Skin of body (tissue), 2 donors: Measurements from ENCODE around the gene PSMD1. TPM values are rescaled to one million over a fixed set of nuclear protein-coding genes. Genes with fewer than 3 reads are reported as not detected.
"Not testable (repeated sequence)": the region's sequence is repeated elsewhere in the genome, so short reads cannot be mapped to it uniquely, and the experiment has no call there.

Experiments
- DNase-seq: peaks from one replicate; lab custom pipeline; 2025; lab: John Stamatoyannopoulos, UW
- total RNA-seq: library from RNA; depleted of rRNA; stranded (reverse); fragments of >200 nt; gene quantifications from one replicate; pipeline ENCODE4 v1.2.3, GENCODE V29; 2014

The PSMD1 gene
- total RNA-seq, 1 donor from 2014 or later = 72.3 TPM

DNA sequence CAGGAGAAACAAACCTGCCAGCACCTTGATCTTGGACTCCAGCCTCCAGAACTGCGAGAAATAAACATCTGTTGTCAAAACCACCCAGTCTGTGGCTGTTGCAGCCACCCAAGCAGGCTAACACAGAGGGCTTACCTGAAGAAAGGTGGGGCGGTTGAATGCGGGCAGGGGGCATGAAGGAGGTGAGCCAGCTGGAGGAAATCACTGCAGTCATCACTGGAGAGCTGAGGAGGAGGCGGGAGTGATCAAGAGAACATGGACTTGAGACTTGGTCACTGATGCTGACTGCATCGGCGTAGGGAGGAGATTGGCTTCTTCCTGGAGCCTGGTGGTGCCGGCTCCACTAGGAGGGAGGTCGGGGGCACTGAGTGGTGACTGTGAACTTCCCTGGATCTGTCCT, 127.2 kb downstream of the PSMD1 start:
- no peak for DNase-seq

DNA sequence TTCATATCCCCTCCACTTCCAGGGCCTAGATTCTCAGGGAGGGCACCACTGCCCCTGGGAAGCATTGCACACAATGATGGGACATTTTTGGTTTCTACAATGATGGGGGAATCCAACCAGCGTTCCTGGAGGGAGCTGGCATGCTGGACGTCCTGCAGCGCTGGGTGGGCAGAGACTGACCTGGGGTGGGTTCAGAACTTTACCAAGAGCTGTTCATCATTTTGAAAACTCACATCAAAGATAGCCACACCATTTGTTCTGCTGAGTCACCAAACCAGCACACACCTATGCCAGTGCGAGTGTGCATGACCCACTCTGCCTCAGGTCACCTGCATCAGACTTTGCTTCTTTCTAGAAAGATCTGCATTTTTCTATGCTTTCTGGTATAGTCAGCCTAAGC, 127.7 kb downstream of the PSMD1 start:
- DNase-seq = no peak

DNA sequence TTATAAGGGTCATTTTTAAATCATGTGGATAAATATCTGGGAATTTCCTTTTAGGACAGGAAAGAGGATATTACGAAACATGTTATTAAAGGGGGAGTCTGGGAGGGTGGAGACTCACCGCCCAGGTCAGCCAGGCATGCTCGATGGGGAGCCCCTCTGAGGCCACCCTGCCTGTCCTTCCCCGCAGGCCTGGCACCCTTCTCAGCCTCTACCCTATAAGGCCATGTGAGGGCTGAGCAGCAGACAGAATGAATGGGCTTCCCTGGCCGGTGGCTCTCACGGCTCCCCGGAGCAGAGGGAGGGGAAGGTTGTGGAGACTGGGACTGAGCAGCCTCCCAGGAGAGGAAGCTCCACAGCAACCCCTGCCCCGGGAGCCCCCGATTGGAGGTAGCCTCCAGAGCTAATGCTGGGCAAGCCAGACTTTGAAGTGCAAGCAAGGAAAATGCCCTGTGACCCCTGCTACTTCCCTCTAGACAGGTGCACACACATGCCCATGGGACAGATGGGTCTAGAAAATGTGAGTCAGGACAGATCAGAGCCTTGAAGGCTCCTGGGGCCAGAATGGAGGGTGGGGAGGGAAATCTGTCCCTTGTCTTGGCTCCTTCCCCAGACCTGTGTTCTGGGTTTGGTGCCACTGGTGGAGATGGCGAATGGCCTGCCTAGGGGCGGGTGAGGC, 128.5 kb downstream of the PSMD1 start:
- no peak for DNase-seq

- no peak for DNase-seq
Observed at GRCh38 chr2:231185886-231186285, 129.2 kb downstream of the PSMD1 start.

- no peak for DNase-seq
Observed at GRCh38 chr2:231186325-231186724, 129.7 kb downstream of the PSMD1 start.

- DNase-seq = no peak
Observed at GRCh38 chr2:231187736-231188505, 131.3 kb downstream of the PSMD1 start.

GRCh38 chr2:231188506-231189170, 132.0 kb downstream of the PSMD1 start:
- no peak for DNase-seq

GRCh38 chr2:231189171-231189530, 132.5 kb downstream of the PSMD1 start:
- no peak for DNase-seq

- no peak for DNase-seq
Observed at GRCh38 chr2:231189571-231190495, 133.2 kb downstream of the PSMD1 start.

GRCh38 chr2:231190531-231191197, 134.0 kb downstream of the PSMD1 start:
- no peak for DNase-seq

DNA sequence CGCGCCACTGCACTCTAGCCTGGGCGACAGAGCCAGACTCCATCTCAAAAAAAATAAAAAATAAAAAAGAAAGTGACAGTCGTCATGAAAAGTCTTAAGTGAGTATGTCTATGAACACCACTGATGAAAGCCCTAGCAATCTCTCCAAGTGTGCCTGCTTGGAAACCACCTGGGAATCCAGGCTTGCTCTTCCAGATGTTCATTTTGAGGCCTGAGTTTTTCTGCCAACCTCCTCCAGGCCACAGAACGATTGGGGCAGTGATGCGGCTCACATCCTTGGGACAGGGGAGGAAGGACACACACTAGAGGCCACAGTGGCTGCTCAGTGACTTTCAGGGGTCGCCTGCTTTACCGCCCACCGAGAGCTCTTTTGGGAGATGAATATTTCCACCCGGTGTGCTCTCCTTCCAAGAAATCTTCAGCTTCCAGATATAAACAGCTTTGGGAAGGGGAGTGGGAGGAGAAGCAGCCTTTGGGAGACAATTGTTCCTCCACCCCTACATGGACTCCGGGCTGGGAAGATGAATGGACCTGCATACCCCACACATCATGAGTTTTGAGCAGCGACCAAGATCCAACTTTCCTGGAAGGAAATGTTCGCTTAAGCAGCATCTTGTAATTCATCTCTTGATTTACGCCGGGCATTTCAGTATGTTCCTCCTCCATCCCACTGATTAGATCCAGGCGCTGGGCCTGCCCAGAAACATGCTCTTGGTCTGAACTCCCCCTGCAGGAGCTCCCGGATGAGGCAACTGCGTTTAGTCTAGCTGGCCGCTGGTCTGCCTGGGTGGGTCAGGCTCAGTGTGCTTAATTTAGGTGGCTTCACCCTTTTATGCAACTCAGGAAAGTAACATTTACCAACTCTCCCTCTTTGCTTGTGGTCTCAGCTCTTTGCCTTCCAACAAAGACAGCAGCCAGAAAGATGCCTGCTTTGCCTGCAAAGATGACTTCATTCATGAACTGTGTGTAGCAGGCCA, 135.5 kb downstream of the PSMD1 start:
- DNase-seq = peak; percentile 89

DNA sequence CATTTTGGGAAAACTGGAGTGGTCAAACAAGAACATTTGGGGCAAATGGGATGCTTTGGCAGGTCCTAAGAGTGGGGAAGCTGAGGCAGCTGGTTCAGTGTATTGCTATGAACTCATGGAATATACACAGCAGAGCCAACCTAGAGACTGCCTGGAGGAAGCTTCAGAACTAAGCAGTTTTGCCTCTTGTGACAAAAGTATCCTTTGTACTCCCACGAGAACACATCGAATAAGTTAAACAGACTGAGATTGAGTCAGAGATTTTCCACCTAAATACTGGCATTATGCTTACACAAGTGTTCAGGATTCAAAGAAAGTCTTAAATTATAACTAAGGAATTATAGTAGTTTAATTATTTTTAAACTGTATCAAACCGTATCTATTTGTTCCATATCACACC, 136.5 kb downstream of the PSMD1 start:
- no peak for DNase-seq

DNA sequence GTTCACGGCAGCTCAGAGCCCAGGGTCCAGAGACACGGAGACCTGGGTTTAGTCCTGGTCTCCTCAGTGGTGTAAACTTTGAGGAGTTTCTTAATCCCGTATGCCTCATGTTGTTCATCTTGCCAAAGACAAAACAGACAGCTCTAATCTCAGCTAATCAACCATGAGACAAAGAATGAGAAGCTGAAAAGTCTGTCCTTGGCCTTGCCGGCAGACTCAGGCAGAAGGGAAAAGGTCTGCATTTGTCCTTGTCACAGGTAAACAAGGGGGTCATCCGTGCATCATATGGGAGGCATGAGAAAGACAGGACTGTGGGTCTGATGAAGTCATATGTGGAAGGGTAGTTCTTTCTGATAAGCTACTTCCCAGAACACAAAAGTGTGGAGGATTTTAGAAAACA, 139.9 kb downstream of the PSMD1 start:
- no peak for DNase-seq

- not testable (repeated sequence) for DNase-seq
Observed at GRCh38 chr2:231197196-231197595, 140.5 kb downstream of the PSMD1 start.

- DNase-seq = no peak
Observed at GRCh38 chr2:231197706-231198290, 141.1 kb downstream of the PSMD1 start.

DNA sequence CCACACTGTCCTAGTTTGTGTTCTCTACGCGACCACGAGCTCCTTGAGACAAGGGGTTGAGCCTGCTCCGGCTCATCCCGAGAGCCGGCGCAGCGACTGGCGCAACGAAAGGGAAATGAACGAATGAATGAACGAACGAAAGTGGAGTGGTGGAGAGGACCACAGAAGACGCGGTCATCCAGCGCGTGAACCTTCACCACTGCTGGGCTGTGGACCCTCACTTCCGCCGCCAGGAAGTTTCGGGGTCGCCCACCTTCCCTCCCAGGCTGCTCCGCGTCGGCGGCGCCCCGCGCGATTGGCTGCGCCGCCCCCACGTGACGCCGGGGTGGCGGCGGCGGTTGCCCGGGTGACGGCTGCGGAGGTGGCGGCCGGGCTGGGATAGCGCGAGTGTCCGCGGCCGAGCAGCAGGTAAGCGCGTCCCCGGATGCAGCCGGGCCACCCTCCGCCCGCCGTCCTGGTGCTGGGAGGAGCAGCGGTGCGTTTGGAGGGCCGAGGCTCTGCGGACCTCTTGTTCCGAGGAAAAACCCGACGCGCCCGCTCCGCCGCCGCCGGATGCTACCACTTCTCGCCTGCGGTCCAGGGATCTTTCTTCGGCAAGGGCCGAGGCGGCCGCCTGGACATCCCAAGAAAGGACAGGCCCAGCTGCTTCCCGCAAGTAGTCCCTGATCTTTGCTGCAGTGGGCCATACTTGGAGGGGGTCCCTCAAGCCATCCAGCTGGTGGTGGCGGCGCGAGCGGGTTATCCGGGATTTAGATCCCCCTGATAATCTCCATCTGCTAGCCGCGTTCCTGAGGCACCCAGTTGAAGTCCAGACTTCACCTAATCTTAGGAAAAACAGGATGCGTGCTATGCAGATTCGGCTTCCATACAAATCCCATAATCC, 141.9 kb downstream of the PSMD1 start, which contains the start of gene ARMC9:
TSS of gene ARMC9 (plus strand) at position 341 of the 883 bp plus-strand sequence. CDS start 7,608 bp downstream, outside the sequence.
- DNase-seq = no peak

GRCh38 chr2:231199219-231199618, 142.6 kb downstream of the PSMD1 start:
- DNase-seq = no peak
